ENCODE data around the gene SLC7A8. TPM values are rescaled to one million over a fixed set of nuclear protein-coding genes. Genes with fewer than 3 reads are reported as not detected.

The SLC7A8 gene
- total RNA-seq, 2 donors from 2014 or later = 119 to 143 TPM

- Histone ChIP-seq H3K27ac (peak overlapping the region; percentile 15 to 46), H3K4me3 (no peak overlapping the region), H3K27me3 (replicated peaks; ENCODE audit: insufficient read depth) (no peaks in the 10 kb centered on the region), H3K9me3 (no peaks in the 10 kb centered on the region), H3K36me3 (no peaks in the 10 kb centered on the region), H3K4me1 (replicated peaks) (peaks cover under 1% of the 10 kb centered on the region)
- TF ChIP-seq, protein P1, sequence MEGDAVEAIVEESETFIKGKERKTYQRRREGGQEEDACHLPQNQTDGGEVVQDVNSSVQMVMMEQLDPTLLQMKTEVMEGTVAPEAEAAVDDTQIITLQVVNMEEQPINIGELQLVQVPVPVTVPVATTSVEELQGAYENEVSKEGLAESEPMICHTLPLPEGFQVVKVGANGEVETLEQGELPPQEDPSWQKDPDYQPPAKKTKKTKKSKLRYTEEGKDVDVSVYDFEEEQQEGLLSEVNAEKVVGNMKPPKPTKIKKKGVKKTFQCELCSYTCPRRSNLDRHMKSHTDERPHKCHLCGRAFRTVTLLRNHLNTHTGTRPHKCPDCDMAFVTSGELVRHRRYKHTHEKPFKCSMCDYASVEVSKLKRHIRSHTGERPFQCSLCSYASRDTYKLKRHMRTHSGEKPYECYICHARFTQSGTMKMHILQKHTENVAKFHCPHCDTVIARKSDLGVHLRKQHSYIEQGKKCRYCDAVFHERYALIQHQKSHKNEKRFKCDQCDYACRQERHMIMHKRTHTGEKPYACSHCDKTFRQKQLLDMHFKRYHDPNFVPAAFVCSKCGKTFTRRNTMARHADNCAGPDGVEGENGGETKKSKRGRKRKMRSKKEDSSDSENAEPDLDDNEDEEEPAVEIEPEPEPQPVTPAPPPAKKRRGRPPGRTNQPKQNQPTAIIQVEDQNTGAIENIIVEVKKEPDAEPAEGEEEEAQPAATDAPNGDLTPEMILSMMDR (IDR thresholded peaks at IDR 0.05) = no peak
- TF ChIP-seq POLR2AphosphoS5 (IDR thresholded peaks at IDR 0.05) (peak; percentile 24), POLR2A (IDR thresholded peaks at IDR 0.05) (peak; percentile 25)
- 44% methylated on average over 11 of the region's 11 CpGs for WGBS
- peak; percentile 49 for DNase-seq (ENCODE audit: low spot score)
- intact Hi-C loops (cut with DNase I) = no loop called here
Observed at GRCh38 chr14:23160924-23161522, 22.4 kb downstream of the SLC7A8 start.

- Histone ChIP-seq H3K27ac (no peak overlapping the region), H3K4me1 (replicated peaks) (peaks cover 9% of the 10 kb centered on the region), H3K27me3 (replicated peaks; ENCODE audit: insufficient read depth) (no peaks in the 10 kb centered on the region), H3K9me3 (no peaks in the 10 kb centered on the region), H3K4me3 (no peak overlapping the region), H3K36me3 (no peaks in the 10 kb centered on the region)
- no peak for DNase-seq (ENCODE audit: low spot score)
- TF ChIP-seq POLR2A (IDR thresholded peaks at IDR 0.05) (no peak), POLR2AphosphoS5 (IDR thresholded peaks at IDR 0.05) (no peak)
- TF ChIP-seq, protein P1 (IDR thresholded peaks at IDR 0.05) = no peak
- 78% methylated on average over 1 of the region's 1 CpG for WGBS
- intact Hi-C loops (cut with DNase I) = no loop called here
Observed at GRCh38 chr14:23159532-23159931, 23.9 kb downstream of the SLC7A8 start.

GRCh38 chr14:23158779-23159178 is 24.7 kb downstream of the SLC7A8 start:
- intact Hi-C loops (cut with DNase I) = no loop called here
- H3K27ac ChIP-seq = no peak overlapping the region
- WGBS = 70% methylated on average over 2 of the region's 2 CpGs
- DNase-seq (ENCODE audit: low spot score) = no peak
- no peaks in the 10 kb centered on the region for H3K9me3 ChIP-seq
- TF ChIP-seq, protein P1 (IDR thresholded peaks at IDR 0.05) = no peak
- TF ChIP-seq POLR2A (IDR thresholded peaks at IDR 0.05) (no peak), POLR2AphosphoS5 (IDR thresholded peaks at IDR 0.05) (no peak)
- peaks cover 9% of the 10 kb centered on the region for H3K4me1 ChIP-seq (replicated peaks)
- no peak overlapping the region for H3K4me3 ChIP-seq
- H3K27me3 ChIP-seq (replicated peaks; ENCODE audit: insufficient read depth) = no peaks in the 10 kb centered on the region
- no peaks in the 10 kb centered on the region for H3K36me3 ChIP-seq

GRCh38 chr14:23154964-23155587 is 28.4 kb downstream of the SLC7A8 start:
- Histone ChIP-seq H3K36me3 (no peaks in the 10 kb centered on the region), H3K9me3 (no peaks in the 10 kb centered on the region), H3K27me3 (replicated peaks; ENCODE audit: insufficient read depth) (no peaks in the 10 kb centered on the region), H3K4me3 (peak overlapping the region in 1 of 2 donors; percentile 28), H3K27ac (peak overlapping the region; percentile 91 to 97), H3K4me1 (replicated peaks) (peaks cover 25% of the 10 kb centered on the region)
- DNase-seq (ENCODE audit: low spot score) = peak; percentile 91
- TF ChIP-seq, protein P1 (IDR thresholded peaks at IDR 0.05) = peak in 1 of 4 experiments; percentile 35
- no peak for TF ChIP-seq POLR2A (IDR thresholded peaks at IDR 0.05)
- peak; percentile 93 for TF ChIP-seq POLR2AphosphoS5 (IDR thresholded peaks at IDR 0.05)
- WGBS = 14% methylated on average over 10 of the region's 10 CpGs
- intact Hi-C loops (cut with DNase I) = loop anchor here (2.0 kb wide), 2 partner anchors 28 to 32 kb away; partner anchors contain the start of gene SLC7A8
